Sigmoid colon (tissue), 7 donors: ENCODE data around the gene ADRB2. TPM values are rescaled to one million over a fixed set of nuclear protein-coding genes. Genes with fewer than 3 reads are reported as not detected.

Source experiments
- DNase-seq: peaks from one replicate; pipeline ENCODE4 v3.0.0-alpha.2; 2019
- H3K27ac ChIP-seq, 4 donors: fragments of 200-600 bp; sonication (generic); one replicate each; pipeline ENCODE4 v1.5.1; 2016 to 2019; ENCODE audit warnings: mild to moderate bottlenecking in 1 of 4
- H3K27me3 ChIP-seq, 3 donors: fragments of 200-600 bp; sonication (generic); one replicate each; pipeline ENCODE4 v1.5.1; 2019; ENCODE audit warnings: mild to moderate bottlenecking in 1 of 3
- H3K36me3 ChIP-seq, 4 donors: fragments of 200-600 bp; sonication (generic); one replicate each; pipeline ENCODE4 v1.5.1; 2016 to 2019
- H3K4me1 ChIP-seq, 4 donors: fragments of 200-600 bp; sonication (generic); one replicate each; pipeline ENCODE4 v1.5.1; 2017 to 2019
- H3K4me3 ChIP-seq, 4 donors: fragments of 200-600 bp; sonication (generic); one replicate each; pipeline ENCODE4 v1.5.1; 2017 to 2019; ENCODE audit warnings: mild to moderate bottlenecking in 2 of 4, moderate library complexity in 1 of 4
- H3K9me3 ChIP-seq, 4 donors: fragments of 200-600 bp in 3 of 4; sonication (generic) in 3 of 4; one replicate each; pipeline versions ENCODE4 v1.5.1 to v1.6.1; 2013 to 2019
- EP300 ChIP-seq, 4 donors: sonication (generic); formaldehyde crosslinking; IDR thresholded peaks; one replicate each; pipeline ENCODE4 v1.6.1; 2017; ENCODE audit warnings: antibody characterized with exemption in 4 of 4
- POLR2A ChIP-seq, 2 donors: fragments of 450-650 bp; IDR thresholded peaks; one replicate each; pipeline ENCODE4 v1.6.1; 2016; ENCODE audit warnings: antibody characterized with exemption in 2 of 2, mild to moderate bottlenecking in 2 of 2, moderate library complexity in 2 of 2
- POLR2AphosphoS5 ChIP-seq, 4 donors: sonication (generic); formaldehyde crosslinking; IDR thresholded peaks; one replicate each; pipeline ENCODE4 v1.6.1; 2017; ENCODE audit warnings: antibody characterized with exemption in 4 of 4
- WGBS, 2 donors: extraction: QIAGEN DNeasy Blood & Tissue Kit; methylation state at CpG; one replicate each; pipeline ENCODE4 v1.1.7; 2013; 5-methylcytosine and 5-hydroxymethylcytosine counted together
- intact Hi-C: fragments of 100-400 bp; cut with DNase I; formaldehyde crosslinking; loops from one replicate; pipeline ENCODE4 v1.15.1; 2023
- polyA plus RNA-seq, 3 donors: library from polyadenylated mRNA; stranded (reverse); fragments of 200-250 nt; gene quantifications; one replicate each; pipeline ENCODE4 v1.2.3, GENCODE V29; 2013
- total RNA-seq, 4 donors: library from RNA; depleted of rRNA; stranded (reverse); fragments of >200 nt; gene quantifications; one replicate each; pipeline ENCODE4 v1.1.0, GENCODE V29; 2016
- TF ChIP-seq, protein P1 (sequence below), 4 experiments: fragments of 450-650 bp in 3 of 4; fragments of 200-600 bp in 1 of 4; IDR thresholded peaks; one replicate each; pipeline ENCODE4 v1.5.1; 2016 to 2019; ENCODE audit warnings: antibody characterized with exemption in 4 of 4, mild to moderate bottlenecking in 3 of 4, moderate library complexity in 2 of 4
- donor health status: healthy with polysubstance abuse.
- donor health status: Bipolar disorder and iron deficiency.
- donor health status: healthy.

The ADRB2 gene
- 1 to 10 TPM; 2.0 to 4.3 (median 3.0) TPM for total RNA-seq
- polyA plus RNA-seq: 1 to 10 TPM in 1 of 3 donors, under 1 TPM in 1, not detected in 1; 0.60 to 1.2 TPM

GRCh38 chr5:148826053-148826738 is at the start of gene ADRB2:
Gene ADRB2, plus strand, starts transcription at chr5:148826611. Its CDS starts 221 bp downstream, at chr5:148826832.
- intact Hi-C loops: loop anchor here (5.0 to 10.0 kb wide), 4 partner anchors 76 to 171 kb away; no protein-coding TSS in a partner anchor
- peak within 1 kb of the TSS; percentile 39 to 65 (median 57) for H3K4me3 ChIP-seq
- H3K27ac ChIP-seq: peak within 1 kb of the TSS; percentile 72 to 85 (median 78)
- peaks cover 0 to 30% (median 19%) of the 10 kb centered on the region in 4 donors for H3K4me1 ChIP-seq
- peak; percentile 97 for DNase-seq
- 0% methylated on average over 42 of the region's 42 CpGs for WGBS, 2 donors
- TF ChIP-seq POLR2AphosphoS5 (IDR thresholded peaks at IDR 0.05) (peak; percentile 94 to 98 (median 96)), POLR2A (IDR thresholded peaks at IDR 0.05) (peak; percentile 50 to 67), EP300 (IDR thresholded peaks at IDR 0.05) (no peak)
- TF ChIP-seq, protein P1, sequence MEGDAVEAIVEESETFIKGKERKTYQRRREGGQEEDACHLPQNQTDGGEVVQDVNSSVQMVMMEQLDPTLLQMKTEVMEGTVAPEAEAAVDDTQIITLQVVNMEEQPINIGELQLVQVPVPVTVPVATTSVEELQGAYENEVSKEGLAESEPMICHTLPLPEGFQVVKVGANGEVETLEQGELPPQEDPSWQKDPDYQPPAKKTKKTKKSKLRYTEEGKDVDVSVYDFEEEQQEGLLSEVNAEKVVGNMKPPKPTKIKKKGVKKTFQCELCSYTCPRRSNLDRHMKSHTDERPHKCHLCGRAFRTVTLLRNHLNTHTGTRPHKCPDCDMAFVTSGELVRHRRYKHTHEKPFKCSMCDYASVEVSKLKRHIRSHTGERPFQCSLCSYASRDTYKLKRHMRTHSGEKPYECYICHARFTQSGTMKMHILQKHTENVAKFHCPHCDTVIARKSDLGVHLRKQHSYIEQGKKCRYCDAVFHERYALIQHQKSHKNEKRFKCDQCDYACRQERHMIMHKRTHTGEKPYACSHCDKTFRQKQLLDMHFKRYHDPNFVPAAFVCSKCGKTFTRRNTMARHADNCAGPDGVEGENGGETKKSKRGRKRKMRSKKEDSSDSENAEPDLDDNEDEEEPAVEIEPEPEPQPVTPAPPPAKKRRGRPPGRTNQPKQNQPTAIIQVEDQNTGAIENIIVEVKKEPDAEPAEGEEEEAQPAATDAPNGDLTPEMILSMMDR (IDR thresholded peaks at IDR 0.05): no peak
- H3K9me3 ChIP-seq: no peaks in the 10 kb centered on the region
- no peaks in the 10 kb centered on the region for H3K27me3 ChIP-seq
- no peaks in the 10 kb centered on the region for H3K36me3 ChIP-seq

- intact Hi-C loops: no loop called here
- TF ChIP-seq POLR2AphosphoS5 (IDR thresholded peaks at IDR 0.05) (no peak), EP300 (IDR thresholded peaks at IDR 0.05) (no peak), POLR2A (IDR thresholded peaks at IDR 0.05) (no peak)
- TF ChIP-seq, protein P1 (IDR thresholded peaks at IDR 0.05): no peak
Observed at GRCh38 chr5:148776780-148777179, 49.6 kb upstream of the ADRB2 start.

DNA sequence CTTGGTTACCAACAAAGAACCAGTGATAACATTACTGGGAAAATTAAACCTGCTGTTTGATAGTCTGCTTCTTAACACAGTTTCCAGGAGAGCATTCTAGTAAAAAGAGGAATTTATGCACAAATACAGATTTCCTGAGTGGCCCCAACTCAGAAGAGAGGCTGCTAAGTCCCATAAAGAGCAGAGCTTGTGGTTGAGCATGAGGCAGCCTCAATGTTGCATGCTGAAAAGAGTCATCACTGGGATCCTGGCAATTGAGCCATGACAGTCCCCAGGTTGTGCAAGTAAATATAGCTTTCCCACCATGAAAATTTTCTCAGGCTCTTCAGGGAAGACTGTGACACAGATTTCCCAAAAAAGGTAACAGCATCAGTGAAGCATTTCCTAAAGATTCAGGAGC is 47.5 kb upstream of the ADRB2 start:
- H3K36me3 ChIP-seq: no peaks in the 10 kb centered on the region
- no peaks in the 10 kb centered on the region for H3K27me3 ChIP-seq
- TF ChIP-seq POLR2A (IDR thresholded peaks at IDR 0.05): no peak
- TF ChIP-seq, protein P1 (IDR thresholded peaks at IDR 0.05): no peak
- no peak overlapping the region for H3K27ac ChIP-seq
- intact Hi-C loops: no loop called here
- no peak overlapping the region for H3K4me3 ChIP-seq
- H3K4me1 ChIP-seq: no peaks in the 10 kb centered on the region
- no peak for DNase-seq
- no peaks in the 10 kb centered on the region for H3K9me3 ChIP-seq

More at GRCh38 chr5:148776780-148777179, 49.6 kb upstream of the ADRB2 start:
- H3K27ac ChIP-seq: no peak overlapping the region
- no peaks in the 10 kb centered on the region for H3K4me1 ChIP-seq
- WGBS, 2 donors: 84 to 87% methylated on average over 1 of the region's 1 CpG
- H3K36me3 ChIP-seq: no peaks in the 10 kb centered on the region
- no peaks in the 10 kb centered on the region for H3K9me3 ChIP-seq
- H3K27me3 ChIP-seq: no peaks in the 10 kb centered on the region
- no peak overlapping the region for H3K4me3 ChIP-seq
- DNase-seq: no peak

- no peaks in the 10 kb centered on the region for H3K4me1 ChIP-seq
- no peak for DNase-seq
- WGBS, 2 donors: 84 to 88% methylated on average over 5 of the region's 5 CpGs
- no peaks in the 10 kb centered on the region for H3K36me3 ChIP-seq
- H3K27ac ChIP-seq: no peak overlapping the region
- no peak overlapping the region for H3K4me3 ChIP-seq
- intact Hi-C loops: no loop called here
- H3K27me3 ChIP-seq: no peaks in the 10 kb centered on the region
- no peak for TF ChIP-seq EP300 (IDR thresholded peaks at IDR 0.05)
- TF ChIP-seq POLR2AphosphoS5 (IDR thresholded peaks at IDR 0.05): no peak
- TF ChIP-seq, protein P1 (IDR thresholded peaks at IDR 0.05): no peak
- H3K9me3 ChIP-seq: no peaks in the 10 kb centered on the region
Observed at GRCh38 chr5:148780711-148781110, 45.7 kb upstream of the ADRB2 start.
